Osteoblast (primary cell): ENCODE results near the gene ZNHIT1. TPM values are rescaled to one million over a fixed set of nuclear protein-coding genes. Genes with fewer than 3 reads are reported as not detected.

Experiments
- DNase-seq: peaks from one replicate; pipeline ENCODE4 v3.0.0; 2011; ENCODE audit warnings: low spot score, mixed read lengths; ENCODE audit not compliant: insufficient read length; ENCODE audit errors: missing footprints
- H2AFZ ChIP-seq: 2 replicates; pipeline ENCODE4 v1.6.0; 2011; ENCODE audit warnings: mild to moderate bottlenecking, low read length
- H3K27ac ChIP-seq: 2 replicates; pipeline ENCODE4 v1.5.1; 2011; ENCODE audit warnings: mild to moderate bottlenecking, low read depth, low read length, moderate library complexity
- H3K27me3 ChIP-seq: 2 replicates; pipeline ENCODE4 v1.6.0; 2012; ENCODE audit warnings: mild to moderate bottlenecking, control low read depth, inconsistent platforms, low read length, moderate library complexity; ENCODE audit not compliant: insufficient read depth
- H3K36me3 ChIP-seq: 2 replicates; pipeline ENCODE4 v1.5.1; 2011; ENCODE audit warnings: mild to moderate bottlenecking, low read length, control low read depth, moderate library complexity; ENCODE audit not compliant: insufficient read depth
- H3K4me1 ChIP-seq: 2 replicates; pipeline ENCODE4 v1.5.1; 2011; ENCODE audit warnings: mild to moderate bottlenecking, low read length, control low read depth, moderate library complexity; ENCODE audit not compliant: insufficient read depth
- H3K4me2 ChIP-seq: 2 replicates; pipeline ENCODE4 v1.6.0; 2011; ENCODE audit warnings: mild to moderate bottlenecking, low read length; ENCODE audit not compliant: insufficient read depth
- H3K4me3 ChIP-seq: fragments of 200-600 bp; sonication (generic); 3 replicates; pipeline ENCODE4 v1.5.1; 2012; ENCODE audit warnings: mild to moderate bottlenecking, low read length, inconsistent platforms; ENCODE audit not compliant: insufficient read depth
- H3K79me2 ChIP-seq: 2 replicates; pipeline ENCODE4 v1.6.0; 2012; ENCODE audit warnings: mild to moderate bottlenecking, low read length, control low read depth, inconsistent platforms; ENCODE audit not compliant: insufficient read depth
- H3K9me3 ChIP-seq: 2 replicates; pipeline ENCODE4 v1.5.1; 2011; ENCODE audit warnings: low read depth, low read length, control low read depth
- H4K20me1 ChIP-seq: 2 replicates; pipeline ENCODE4 v1.6.0; 2012; ENCODE audit warnings: mild to moderate bottlenecking, low read length, control low read depth; ENCODE audit not compliant: insufficient read depth
- total RNA-seq: library from RNA; depleted of rRNA; stranded (reverse); fragments of >200 nt; gene quantifications from 2 replicates; pipeline ENCODE4 v1.2.3, GENCODE V29; 2012
- TF ChIP-seq, protein P1 (sequence below): IDR thresholded peaks from 2 replicates; pipeline ENCODE4 v1.5.1; 2011; ENCODE audit warnings: mild to moderate bottlenecking, low read depth, low read length, moderate library complexity; ENCODE audit errors: extremely low read depth

The ZNHIT1 gene
- total RNA-seq, 1 donor = 64.4 TPM

- Histone ChIP-seq H3K36me3 (peaks cover 38% of the 10 kb centered on the region), H3K27ac (no peak overlapping the region), H3K4me1 (no peaks in the 10 kb centered on the region), H3K9me3 (no peaks in the 10 kb centered on the region), H3K27me3 (no peaks in the 10 kb centered on the region), H4K20me1 (peaks cover 7% of the 10 kb centered on the region), H2AFZ (no peak overlapping the region), H3K4me3 (no peak overlapping the region), H3K4me2 (no peak overlapping the region), H3K79me2 (peaks cover 21% of the 10 kb centered on the region)
- no peak for DNase-seq
- TF ChIP-seq, protein P1, sequence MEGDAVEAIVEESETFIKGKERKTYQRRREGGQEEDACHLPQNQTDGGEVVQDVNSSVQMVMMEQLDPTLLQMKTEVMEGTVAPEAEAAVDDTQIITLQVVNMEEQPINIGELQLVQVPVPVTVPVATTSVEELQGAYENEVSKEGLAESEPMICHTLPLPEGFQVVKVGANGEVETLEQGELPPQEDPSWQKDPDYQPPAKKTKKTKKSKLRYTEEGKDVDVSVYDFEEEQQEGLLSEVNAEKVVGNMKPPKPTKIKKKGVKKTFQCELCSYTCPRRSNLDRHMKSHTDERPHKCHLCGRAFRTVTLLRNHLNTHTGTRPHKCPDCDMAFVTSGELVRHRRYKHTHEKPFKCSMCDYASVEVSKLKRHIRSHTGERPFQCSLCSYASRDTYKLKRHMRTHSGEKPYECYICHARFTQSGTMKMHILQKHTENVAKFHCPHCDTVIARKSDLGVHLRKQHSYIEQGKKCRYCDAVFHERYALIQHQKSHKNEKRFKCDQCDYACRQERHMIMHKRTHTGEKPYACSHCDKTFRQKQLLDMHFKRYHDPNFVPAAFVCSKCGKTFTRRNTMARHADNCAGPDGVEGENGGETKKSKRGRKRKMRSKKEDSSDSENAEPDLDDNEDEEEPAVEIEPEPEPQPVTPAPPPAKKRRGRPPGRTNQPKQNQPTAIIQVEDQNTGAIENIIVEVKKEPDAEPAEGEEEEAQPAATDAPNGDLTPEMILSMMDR = no peak
Observed at GRCh38 chr7:101225650-101226049, 7.7 kb downstream of the ZNHIT1 start.

DNA sequence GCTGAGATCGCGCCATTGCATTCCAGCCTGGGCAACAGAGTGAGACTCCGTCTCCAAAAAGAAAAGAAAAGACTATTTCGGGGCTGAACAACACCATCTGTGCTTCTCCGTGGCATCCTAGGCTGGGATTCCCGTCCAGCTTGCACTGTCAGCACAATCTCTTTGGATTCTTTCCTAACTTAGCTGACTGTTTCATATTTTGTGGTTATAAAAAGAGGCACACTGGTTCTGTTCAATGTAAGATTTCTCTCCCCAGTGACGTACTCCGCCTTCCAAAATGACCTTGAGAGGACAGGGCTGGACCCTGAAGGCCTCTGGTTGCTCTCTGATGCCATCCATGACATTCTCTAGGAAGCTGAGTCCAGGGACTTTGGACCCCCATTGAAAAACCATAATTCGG is 8.8 kb downstream of the ZNHIT1 start:
- Histone ChIP-seq H3K27ac (no peak overlapping the region), H4K20me1 (peaks cover 7% of the 10 kb centered on the region), H2AFZ (no peak overlapping the region), H3K36me3 (peaks cover 38% of the 10 kb centered on the region), H3K4me2 (no peak overlapping the region), H3K27me3 (no peaks in the 10 kb centered on the region), H3K9me3 (no peaks in the 10 kb centered on the region), H3K4me3 (no peak overlapping the region), H3K79me2 (peaks cover 11% of the 10 kb centered on the region), H3K4me1 (no peaks in the 10 kb centered on the region)
- TF ChIP-seq, protein P1 = no peak
- DNase-seq = peak; percentile 79

DNA sequence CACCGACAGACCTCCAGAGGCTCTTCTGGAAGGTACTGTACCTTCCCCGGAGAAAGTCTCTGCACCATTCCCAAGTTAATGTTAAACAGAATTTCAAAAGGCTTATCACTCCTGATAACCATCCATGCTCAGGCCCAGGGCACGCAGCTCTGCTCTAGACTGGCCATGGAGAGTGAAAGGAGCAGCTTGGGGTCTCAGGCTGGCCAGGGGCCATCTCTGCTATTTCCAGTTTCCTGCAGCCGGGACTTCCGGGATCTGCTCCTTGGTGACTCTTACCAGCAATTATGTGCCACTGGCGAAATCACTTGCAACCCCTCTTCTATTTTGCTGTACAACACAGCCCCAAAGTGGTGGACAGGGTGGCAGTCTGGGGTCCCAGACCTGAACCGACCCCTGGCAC is 13.7 kb downstream of the ZNHIT1 start:
- no peak overlapping the region for H3K27ac ChIP-seq
- peaks cover 17% of the 10 kb centered on the region for H3K36me3 ChIP-seq
- H3K4me3 ChIP-seq = no peak overlapping the region
- no peak overlapping the region for H2AFZ ChIP-seq
- DNase-seq = peak; percentile 78
- no peak overlapping the region for H3K4me2 ChIP-seq
- no peaks in the 10 kb centered on the region for H3K27me3 ChIP-seq
- H4K20me1 ChIP-seq = peaks cover 7% of the 10 kb centered on the region
- no peaks in the 10 kb centered on the region for H3K79me2 ChIP-seq
- H3K9me3 ChIP-seq = no peaks in the 10 kb centered on the region
- TF ChIP-seq, protein P1 = no peak
- H3K4me1 ChIP-seq = no peaks in the 10 kb centered on the region

DNA sequence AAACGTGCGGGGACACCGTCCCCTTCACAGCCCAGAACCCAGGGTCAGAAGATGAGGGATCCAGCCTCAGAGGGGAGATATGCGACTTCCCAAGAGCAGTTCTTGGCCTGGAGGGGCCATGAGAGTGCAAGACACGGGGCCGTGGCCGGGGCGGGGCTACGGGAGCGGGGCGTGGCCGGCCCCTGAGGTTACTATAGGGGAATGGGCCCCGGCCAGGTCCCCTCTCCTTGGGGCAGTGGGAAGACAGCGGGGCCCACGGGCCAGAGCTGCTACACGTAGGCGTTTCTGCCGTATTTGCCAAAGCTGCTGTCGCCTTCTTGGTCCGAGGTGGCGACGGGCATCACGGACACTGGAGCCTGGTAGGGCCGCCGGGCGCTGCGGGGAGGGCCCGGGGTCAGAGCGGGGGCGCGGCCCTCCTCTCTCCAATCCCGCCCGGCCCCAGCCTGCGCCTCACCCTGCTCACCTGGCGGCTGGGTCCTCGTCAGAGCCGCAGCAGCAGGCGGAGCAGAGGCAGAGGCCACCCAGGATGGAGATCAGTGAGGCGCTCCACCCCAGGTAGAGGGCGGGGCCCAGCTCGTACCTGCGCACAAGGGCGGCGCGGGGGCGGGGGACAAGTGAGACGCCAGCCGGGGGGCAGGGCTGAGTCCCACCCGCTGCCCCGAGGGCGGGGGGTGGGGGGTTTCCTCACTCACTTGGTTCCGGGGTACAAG is 14.3 kb downstream of the ZNHIT1 start:
- no peaks in the 10 kb centered on the region for H3K4me1 ChIP-seq
- no peaks in the 10 kb centered on the region for H3K79me2 ChIP-seq
- no peaks in the 10 kb centered on the region for H3K27me3 ChIP-seq
- H3K4me3 ChIP-seq = peak overlapping the region; percentile 22
- H3K4me2 ChIP-seq = peak overlapping the region; percentile 48
- TF ChIP-seq, protein P1 = no peak
- DNase-seq = peak; percentile 83
- no peak overlapping the region for H3K27ac ChIP-seq
- H3K9me3 ChIP-seq = no peaks in the 10 kb centered on the region
- H2AFZ ChIP-seq = no peak overlapping the region
- H3K36me3 ChIP-seq = peaks cover 13% of the 10 kb centered on the region
- H4K20me1 ChIP-seq = peaks cover 7% of the 10 kb centered on the region
